ENCODE data around the gene PRKCE.

PRKCE gene

GRCh38 chr2:46163804-46164528 is 512.5 kb downstream of the PRKCE start:
- no peak for DNase-seq

- DNase-seq, result no peak
Observed at GRCh38 chr2:46164529-46165301, 513.2 kb downstream of the PRKCE start.

- no peak for DNase-seq
Observed at GRCh38 chr2:46165916-46166315, 514.4 kb downstream of the PRKCE start.

- no peak for DNase-seq
Observed at GRCh38 chr2:46167406-46167805, 515.9 kb downstream of the PRKCE start.

GRCh38 chr2:46167924-46168323 is 516.4 kb downstream of the PRKCE start:
- no peak for DNase-seq

GRCh38 chr2:46169467-46169866 is 518.0 kb downstream of the PRKCE start:
- no peak for DNase-seq

GRCh38 chr2:46170026-46170425 is 518.6 kb downstream of the PRKCE start:
- no peak for DNase-seq

GRCh38 chr2:46170611-46171350 is 519.3 kb downstream of the PRKCE start:
- DNase-seq, result no peak

GRCh38 chr2:46171411-46171953 is 520.0 kb downstream of the PRKCE start:
- DNase-seq, result no peak

GRCh38 chr2:46171996-46172546 is 520.6 kb downstream of the PRKCE start:
- no peak for DNase-seq

GRCh38 chr2:46173030-46173429 is 521.6 kb downstream of the PRKCE start:
- no peak for DNase-seq

GRCh38 chr2:46173636-46174250 is 522.3 kb downstream of the PRKCE start:
- DNase-seq, result no peak

GRCh38 chr2:46174345-46175170 is 523.1 kb downstream of the PRKCE start:
- no peak for DNase-seq

- DNase-seq, result no peak
Observed at GRCh38 chr2:46175419-46175818, 523.9 kb downstream of the PRKCE start.

- no peak for DNase-seq
Observed at GRCh38 chr2:46177461-46178089, 526.1 kb downstream of the PRKCE start.

- DNase-seq, result no peak
Observed at GRCh38 chr2:46179037-46179621, 527.7 kb downstream of the PRKCE start.

GRCh38 chr2:46180189-46180588 is 528.7 kb downstream of the PRKCE start:
- no peak for DNase-seq

GRCh38 chr2:46181306-46181705 is 529.8 kb downstream of the PRKCE start:
- DNase-seq, result no peak

- no peak for DNase-seq
Observed at GRCh38 chr2:46181789-46182530, 530.5 kb downstream of the PRKCE start.

GRCh38 chr2:46183426-46183825 is 532.0 kb downstream of the PRKCE start:
- DNase-seq, result no peak

Measured in NCI-H1930 (cell line).